ENCODE results near the gene MTIF2.
A peak's percentile ranks its signal among the peaks of the same experiment; 100 is the strongest.
"Not testable (repeated sequence)": the region's sequence is repeated elsewhere in the genome, so short reads cannot be mapped to it uniquely, and the experiment has no call there.

The MTIF2 gene

DNA sequence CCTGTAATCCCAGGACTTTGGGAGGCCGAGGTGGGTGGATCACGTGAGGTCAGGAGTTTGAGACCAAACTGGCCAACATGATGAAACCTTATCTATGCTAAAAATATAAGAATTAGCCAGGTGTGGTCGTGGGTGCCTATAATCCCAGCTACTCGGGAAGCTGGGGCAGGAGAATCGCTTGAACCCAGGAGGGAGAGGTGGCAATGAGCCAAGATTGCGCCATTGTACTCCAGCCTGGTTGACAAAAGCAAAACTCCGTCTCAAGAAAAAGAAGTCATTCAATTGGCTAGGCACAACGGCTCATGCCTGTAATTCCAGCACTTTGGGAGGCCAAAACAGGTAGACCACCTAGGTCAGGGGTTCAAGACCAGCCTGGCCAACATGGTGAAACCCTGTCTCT is 27.4 kb downstream of the MTIF2 start:
- DNase-seq (ENCODE audit: low read depth in 3 of 3): not testable (repeated sequence)

- DNase-seq (ENCODE audit: low read depth in 3 of 3): no peak
Measured at GRCh38 chr2:55239656-55240222, 29.3 kb downstream of the MTIF2 start.

- no peak for DNase-seq (ENCODE audit: low read depth in 3 of 3)
Measured at GRCh38 chr2:55236992-55237543, 32.0 kb downstream of the MTIF2 start.

DNA sequence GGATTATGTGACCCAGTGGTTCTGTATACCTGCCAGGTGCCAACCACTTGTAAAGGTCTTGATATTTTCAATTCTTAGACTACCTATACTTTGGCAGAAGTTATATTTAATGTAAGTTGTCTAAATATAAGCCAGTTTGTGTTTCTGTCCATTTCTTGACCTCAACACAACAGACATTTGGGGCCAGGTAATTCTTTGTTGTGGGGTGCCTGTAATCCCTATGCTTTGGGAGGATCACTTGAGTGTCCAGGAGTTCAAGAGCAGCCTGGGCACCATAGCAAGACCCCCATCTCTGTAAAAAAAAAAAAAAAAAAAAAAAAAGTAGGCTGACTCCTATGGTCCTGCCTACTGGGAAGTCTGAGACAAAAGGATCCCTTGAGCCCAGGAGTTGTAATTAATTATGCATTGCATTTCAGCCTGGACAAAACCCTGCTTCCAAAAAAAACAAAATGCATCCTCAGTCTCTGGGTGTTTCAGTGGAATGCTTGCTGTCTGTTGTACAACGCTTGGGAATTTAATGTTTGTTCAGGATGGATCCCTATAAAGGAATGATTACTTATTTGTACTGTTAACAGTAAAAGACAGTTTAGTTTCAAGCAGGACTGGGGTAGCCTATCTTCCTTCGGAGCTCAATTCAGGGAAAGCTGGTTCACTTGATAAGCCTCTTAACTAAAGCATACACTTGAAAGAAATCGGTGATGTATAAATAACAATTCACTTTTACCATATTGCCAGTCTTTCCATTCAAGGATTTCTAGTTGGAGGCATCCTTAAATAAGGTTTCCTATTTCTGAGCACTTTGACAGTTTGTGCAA is 33.1 kb downstream of the MTIF2 start:
- DNase-seq (ENCODE audit: low read depth in 3 of 3): no peak

GRCh38 chr2:55233658-55233940 is 35.4 kb downstream of the MTIF2 start:
- no peak for DNase-seq (ENCODE audit: low read depth in 3 of 3)

DNA sequence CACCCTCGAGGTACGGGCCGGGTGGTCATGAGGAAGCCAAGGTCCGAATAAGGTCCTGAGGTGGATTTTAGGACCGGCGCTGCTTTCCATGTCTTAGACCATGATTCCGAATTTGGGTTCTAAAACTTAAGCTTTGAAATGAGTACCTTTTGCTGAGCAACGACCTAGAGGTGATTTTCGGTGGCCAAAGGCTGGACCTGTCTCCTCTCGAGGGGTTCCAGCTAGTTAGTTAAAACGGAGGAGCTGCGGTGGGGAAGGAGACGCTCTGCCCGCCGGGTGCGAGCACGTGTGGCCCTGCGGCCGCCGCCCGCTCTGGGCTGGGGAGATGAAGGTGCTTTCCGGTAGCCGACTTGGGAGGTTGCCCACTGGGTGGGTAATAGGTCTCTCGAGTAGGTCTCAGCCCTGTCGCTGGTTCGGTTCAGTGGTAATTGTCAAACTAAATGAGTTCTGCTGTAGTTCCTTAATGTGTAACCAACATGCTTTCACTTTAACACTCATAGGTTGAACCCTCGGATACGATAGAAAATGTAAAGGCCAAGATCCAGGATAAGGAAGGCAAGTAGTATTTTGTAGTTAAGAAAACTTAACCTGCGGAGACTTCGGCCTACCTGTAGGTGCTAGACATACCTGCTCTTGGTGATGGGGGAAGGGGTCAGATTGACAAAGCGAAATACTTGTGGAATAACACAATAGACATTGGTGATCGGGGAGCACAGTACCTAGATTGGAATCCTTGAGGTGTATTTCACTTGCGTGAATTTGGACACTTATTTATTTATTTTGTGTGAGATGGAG is 36.0 kb downstream of the MTIF2 start:
- peak in 2 of 3 experiments; percentile 11 to 28 for DNase-seq (ENCODE audit: low read depth in 3 of 3)

GRCh38 chr2:55232084-55232862 is 36.8 kb downstream of the MTIF2 start, which contains the start of the genes CLHC1 and RPS27A:
Gene CLHC1, minus strand, starts transcription at chr2:55232293. Its CDS starts 9,882 bp downstream, at chr2:55222411.
Gene RPS27A, plus strand, starts transcription at chr2:55232688. Its CDS starts 137 bp downstream, at chr2:55232825.
- peak; percentile 85 to 93 (median 89) for DNase-seq (ENCODE audit: low read depth in 3 of 3)

- no peak for DNase-seq (ENCODE audit: low read depth in 3 of 3)
Measured at GRCh38 chr2:55231546-55232083, 37.4 kb downstream of the MTIF2 start.

DNA sequence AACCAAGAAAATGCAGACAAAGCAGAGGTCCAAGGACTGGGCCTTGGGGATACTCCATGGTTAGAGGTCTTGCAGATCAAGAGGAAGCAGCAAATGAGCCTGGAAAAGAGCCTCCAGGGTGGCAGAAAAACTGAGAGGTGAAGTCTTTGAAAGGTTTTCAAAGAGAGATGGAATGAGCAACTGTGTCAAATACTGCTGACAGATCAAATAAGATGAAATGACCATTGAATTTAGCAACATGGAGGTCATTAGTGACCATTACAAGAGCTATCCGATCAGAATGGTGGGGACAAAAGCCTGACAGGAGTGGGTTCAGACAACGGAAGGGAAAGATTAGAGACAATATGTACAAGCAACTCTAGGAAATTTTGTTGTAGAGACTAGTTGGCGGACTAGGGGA is 38.5 kb downstream of the MTIF2 start:
- DNase-seq (ENCODE audit: low read depth in 3 of 3): no peak

DNA sequence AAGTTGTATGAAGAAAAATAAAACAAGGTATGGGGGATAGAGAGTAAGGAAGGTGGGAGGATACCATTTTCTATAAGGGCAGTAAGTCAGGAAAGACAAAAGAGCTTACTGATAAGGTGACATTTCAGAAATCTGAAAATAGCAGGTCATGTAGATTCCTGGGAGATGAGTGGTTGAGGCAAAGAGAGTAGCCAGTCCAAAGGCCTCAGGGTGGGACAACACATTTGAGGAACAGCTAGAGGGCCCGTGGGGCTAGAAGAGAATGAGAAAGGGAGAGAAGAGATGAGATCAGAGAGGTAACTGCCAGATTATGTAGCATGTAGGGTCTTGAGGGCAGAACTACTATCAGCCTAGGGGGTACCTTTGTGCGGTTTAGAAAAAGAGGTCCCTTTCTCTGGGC is 39.8 kb downstream of the MTIF2 start:
- DNase-seq (ENCODE audit: low read depth in 3 of 3): no peak

DNA sequence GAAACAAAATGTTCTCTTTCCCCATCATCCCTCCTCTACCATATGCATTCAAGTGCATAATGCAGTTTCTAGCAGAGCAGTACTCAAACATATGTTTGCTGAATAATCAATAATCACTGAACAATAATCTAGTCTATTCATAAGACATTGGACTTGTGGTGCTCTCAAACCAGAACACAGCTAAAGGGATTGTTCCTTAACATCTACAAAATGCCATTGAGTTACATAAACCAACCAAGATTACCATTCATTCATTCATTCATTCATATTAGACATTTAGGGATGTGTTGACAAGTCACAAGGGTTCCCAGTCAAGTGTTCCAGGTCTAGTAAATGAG is 40.8 kb downstream of the MTIF2 start:
- no peak for DNase-seq (ENCODE audit: low read depth in 3 of 3)

- not testable (repeated sequence) for DNase-seq (ENCODE audit: low read depth in 3 of 3)
Measured at GRCh38 chr2:55227437-55228225, 41.4 kb downstream of the MTIF2 start.

- no peak for DNase-seq (ENCODE audit: low read depth in 3 of 3)
Measured at GRCh38 chr2:55225481-55226020, 43.5 kb downstream of the MTIF2 start.

DNA sequence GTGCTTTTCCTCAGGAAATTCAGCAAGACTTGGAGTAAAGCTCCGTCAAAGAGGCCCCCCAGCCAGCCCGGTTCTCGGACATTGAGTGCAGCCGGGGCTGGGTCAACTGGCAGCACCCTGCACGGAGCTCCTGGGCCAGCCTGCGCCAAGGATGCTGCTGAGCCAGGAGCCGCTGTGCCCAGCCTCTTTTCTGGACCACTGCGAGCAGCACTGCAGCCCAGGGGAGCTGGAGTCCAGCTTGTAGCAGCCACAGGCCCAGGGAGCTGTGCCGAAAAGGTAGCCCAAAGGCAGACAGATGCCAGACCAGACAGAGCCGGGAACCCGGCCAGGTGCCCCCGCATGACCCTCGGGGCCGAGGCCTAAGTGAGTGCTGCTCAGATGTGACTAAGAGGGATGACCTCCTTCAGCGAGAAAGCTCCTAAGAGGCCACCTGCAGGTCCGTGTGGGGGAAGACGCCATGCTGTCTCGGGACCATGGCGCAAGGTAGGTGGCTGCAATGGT is 44.2 kb downstream of the MTIF2 start:
- no peak for DNase-seq (ENCODE audit: low read depth in 3 of 3)

GRCh38 chr2:55223958-55224760 is 44.9 kb downstream of the MTIF2 start:
- no peak for DNase-seq (ENCODE audit: low read depth in 3 of 3)

- no peak for DNase-seq (ENCODE audit: low read depth in 3 of 3)
Measured at GRCh38 chr2:55213822-55214221, 55.2 kb downstream of the MTIF2 start.

- DNase-seq (ENCODE audit: low read depth in 3 of 3): no peak
Measured at GRCh38 chr2:55204950-55205349, 64.1 kb downstream of the MTIF2 start.

DNA sequence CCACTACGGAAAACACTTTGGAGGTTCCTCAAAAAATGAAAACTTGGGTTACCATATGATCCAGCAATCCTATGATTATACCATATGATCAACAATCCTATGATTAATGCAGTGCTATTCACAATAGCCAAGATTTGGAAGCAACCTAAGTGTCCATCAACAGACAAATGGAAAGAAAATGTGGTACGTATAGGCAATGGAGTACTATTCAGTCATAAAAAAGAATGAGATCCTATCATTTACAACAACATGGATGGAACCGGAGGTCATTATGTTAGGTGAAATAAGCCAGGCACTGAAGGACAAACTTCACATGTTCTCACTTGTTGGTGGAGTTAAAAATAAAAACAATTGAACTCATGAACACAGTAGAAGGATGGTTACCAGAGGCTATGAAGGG is 64.5 kb downstream of the MTIF2 start:
- DNase-seq (ENCODE audit: low read depth in 3 of 3): no peak

DNA sequence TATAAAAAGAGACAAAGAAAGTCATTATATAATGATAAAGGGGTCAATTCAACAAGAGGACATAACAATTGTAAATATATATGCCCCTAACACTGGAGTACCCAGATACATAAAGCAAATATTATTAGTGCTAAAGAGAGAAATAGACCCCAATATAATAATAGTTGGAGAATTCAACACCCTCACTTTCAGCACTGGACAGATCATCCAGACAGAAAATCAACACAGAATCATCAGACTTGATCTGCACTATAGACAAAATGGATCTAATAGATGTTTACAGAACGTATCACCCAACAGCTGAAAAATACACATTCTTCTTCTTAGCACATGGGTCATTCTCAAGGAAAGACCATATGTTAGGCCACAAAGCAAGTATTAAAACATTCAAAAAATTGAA is 68.6 kb downstream of the MTIF2 start:
- no peak for DNase-seq (ENCODE audit: low read depth in 3 of 3)
